Sigmoid colon (tissue), 4 donors: ENCODE measurements around the gene XYLT1.

Source experiments
- CTCF ChIP-seq, 4 experiments: fragments of 450-650 bp in 3 of 4; fragments of 200-600 bp in 1 of 4; IDR thresholded peaks; one replicate each; pipeline ENCODE4 v1.5.1; 2016 to 2019; ENCODE audit warnings: antibody characterized with exemption in 4 of 4, mild to moderate bottlenecking in 3 of 4, moderate library complexity in 2 of 4
- POLR2A ChIP-seq, 2 donors: fragments of 450-650 bp; IDR thresholded peaks; one replicate each; pipeline ENCODE4 v1.6.1; 2016; ENCODE audit warnings: antibody characterized with exemption in 2 of 2, mild to moderate bottlenecking in 2 of 2, moderate library complexity in 2 of 2
- POLR2AphosphoS5 ChIP-seq, 4 donors: sonication (generic); formaldehyde crosslinking; IDR thresholded peaks; one replicate each; pipeline ENCODE4 v1.6.1; 2017; ENCODE audit warnings: antibody characterized with exemption in 4 of 4

- TF ChIP-seq POLR2A (IDR thresholded peaks at IDR 0.05) (no peak), CTCF (IDR thresholded peaks at IDR 0.05) (no peak), POLR2AphosphoS5 (IDR thresholded peaks at IDR 0.05) (no peak)
These were observed 224.4 kb downstream of the XYLT1 start for GRCh38 chr16:17246268-17246885.
